Activated CD8-positive, alpha-beta memory T cell treated with anti-CD3 and anti-CD28 coated beads, Interleukin-2, amount 50 U/mL, for 1 hour (primary cell): ENCODE data around the gene SNX9.
"Not testable (repeated sequence)": the region's sequence is repeated elsewhere in the genome, so short reads cannot be mapped to it uniquely, and the experiment has no call there.

Experiments used
- DNase-seq: peaks from one replicate; pipeline ENCODE4 v3.0.0-alpha.2; 2020; ENCODE audit errors: extremely low read depth

The SNX9 gene

DNA sequence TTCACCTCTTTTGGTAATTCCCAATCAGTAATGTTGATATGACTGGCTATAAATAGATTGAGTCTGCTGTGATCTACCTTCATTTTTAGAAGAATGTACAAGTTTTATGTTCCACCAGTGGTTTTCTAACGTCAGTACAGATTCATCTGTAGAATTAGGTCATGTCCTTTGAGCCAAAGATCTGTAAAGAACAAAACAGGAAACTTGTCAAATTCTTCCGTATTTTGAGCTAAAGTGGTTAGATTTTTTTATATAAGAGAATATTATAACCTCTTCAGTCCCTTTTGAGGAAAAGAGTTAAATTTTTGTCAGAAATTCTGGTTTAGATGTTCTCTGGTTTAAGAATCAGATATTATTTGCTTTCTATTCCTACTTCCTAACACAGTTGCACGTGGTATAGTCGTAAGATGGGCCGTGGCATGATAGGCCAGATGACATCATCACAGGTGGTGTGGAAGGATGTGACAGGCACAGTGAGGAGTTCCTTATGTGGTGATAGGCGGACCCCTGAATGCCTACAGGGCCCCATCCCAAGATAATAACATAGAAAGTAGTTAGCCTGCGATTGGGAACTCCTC is 62.3 kb downstream of the SNX9 start:
- DNase-seq, result peak; percentile 51

GRCh38 chr6:157885876-157886275 is 62.8 kb downstream of the SNX9 start:
- no peak for DNase-seq

DNA sequence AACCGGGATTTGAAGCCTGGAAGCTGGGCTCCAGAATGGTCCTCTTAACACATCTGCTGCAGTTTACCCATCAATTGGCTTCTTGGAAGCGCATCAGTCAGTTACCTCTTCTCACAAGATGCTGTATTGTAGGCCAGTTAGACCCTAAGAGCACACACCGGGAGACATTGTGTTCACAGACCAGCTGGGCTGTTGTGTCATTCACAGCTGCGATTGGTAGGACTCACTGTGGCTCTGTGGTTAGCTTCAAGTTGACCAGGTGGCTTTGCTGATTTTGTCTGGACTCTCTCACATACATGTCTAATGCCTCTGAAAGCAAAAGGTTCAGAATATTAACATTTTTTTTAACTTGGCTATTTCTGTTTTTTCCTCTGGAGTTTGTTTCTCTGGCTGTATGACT is 64.8 kb downstream of the SNX9 start:
- DNase-seq, result no peak

DNA sequence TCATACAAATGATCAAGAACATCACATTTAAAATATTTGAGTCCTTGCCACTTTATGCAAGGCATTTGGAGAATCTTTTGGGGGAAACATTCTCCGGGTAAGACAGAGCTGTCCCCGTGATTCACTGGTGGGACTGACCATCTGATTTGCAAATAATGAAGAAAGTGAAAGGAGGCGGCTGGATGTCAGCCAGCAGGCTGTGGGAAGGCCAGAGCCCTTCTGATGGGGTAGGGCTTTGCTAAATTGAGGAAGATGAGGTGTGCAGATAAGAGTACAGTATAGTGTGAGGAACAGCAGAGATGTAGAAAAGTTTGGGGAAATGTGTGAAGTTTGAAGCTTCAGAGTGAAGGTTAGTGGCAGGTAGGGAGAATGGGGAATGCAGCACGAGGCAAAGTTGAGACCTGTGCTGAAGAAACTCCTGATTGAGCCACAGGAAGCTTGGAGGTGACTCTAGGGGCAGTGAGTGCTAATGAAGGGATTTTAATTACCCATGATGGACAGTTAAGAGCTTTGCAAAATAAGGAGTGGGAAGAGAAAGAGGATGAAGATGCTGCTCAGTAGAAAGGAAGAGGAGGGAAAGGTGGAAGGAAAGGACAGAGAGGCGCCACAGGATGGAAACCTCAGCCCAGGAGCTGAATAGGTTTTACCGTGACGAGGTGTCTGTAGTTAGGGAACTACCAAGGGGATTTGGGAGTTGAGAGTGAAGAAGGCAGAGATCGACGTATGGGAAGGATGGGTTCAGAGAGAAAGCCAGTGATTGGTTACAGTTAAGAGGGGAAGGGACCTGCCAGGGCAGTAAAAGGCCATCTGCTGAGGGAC is 68.7 kb downstream of the SNX9 start:
- DNase-seq, result no peak

DNA sequence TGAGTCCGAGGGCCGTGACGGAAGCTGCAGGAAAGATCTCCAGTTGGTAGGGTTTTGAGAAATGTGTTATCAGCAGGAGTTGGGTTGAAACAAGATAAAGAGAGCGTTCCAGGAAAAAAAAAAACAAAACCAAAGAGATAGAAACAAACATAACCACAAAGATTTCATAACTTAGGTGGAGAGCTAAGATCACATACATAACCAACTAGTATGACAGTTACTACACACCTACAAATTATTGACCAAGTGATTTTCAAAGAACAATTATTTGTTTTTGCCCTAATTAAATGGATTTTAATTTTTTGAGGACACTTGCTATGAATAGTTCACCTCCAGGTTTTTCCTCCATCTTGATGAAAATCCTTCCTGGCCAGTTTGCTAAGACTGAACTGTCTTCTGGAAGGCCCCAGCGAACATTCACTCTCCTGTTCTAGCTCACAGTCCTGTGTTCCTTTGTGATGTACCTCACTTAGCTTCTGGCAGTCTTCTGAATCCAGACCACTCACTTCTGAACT is 69.4 kb downstream of the SNX9 start:
- DNase-seq, result no peak

- DNase-seq, result no peak
Observed at GRCh38 chr6:157893238-157893637, 70.2 kb downstream of the SNX9 start.

GRCh38 chr6:157895585-157895984 is 72.5 kb downstream of the SNX9 start:
- DNase-seq, result no peak

DNA sequence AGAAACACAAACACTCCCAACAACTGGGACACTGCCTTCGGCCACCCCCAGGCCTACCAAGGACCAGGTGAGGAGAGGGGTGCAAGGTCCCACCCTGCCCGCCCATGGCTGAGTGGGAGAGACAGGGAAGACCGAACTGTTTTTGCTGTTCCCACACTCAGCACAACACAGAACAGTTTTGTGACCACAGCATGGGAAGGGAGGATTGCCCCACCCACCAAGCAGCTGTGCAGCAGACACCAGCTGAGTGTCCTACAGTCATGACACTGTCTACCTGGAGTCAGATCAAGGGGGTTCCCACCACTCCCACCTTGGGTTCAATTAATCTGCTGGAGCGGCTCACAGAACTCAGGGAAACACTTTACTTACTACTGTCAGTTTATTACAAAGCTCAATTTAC is 73.9 kb downstream of the SNX9 start:
- DNase-seq, result no peak

DNA sequence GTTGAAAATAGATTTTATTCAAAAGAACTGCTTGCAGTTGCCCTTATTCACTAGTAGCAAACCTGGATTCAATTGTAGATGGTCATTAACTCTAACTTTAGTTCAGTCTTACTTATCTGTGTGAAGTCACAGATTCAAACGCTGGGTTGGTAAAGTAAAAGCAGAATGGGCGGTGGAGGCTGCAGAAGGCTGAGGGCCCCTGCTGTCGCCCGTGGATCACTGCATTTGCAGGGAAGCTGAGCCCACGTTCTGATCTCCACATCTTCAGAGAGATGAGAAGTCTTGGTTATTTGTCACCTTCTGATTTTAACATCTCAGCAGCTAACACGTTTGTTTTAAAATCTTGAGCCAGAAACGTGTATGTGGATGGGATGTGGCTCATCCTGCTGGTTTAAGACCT is 75.1 kb downstream of the SNX9 start:
- DNase-seq, result no peak

DNA sequence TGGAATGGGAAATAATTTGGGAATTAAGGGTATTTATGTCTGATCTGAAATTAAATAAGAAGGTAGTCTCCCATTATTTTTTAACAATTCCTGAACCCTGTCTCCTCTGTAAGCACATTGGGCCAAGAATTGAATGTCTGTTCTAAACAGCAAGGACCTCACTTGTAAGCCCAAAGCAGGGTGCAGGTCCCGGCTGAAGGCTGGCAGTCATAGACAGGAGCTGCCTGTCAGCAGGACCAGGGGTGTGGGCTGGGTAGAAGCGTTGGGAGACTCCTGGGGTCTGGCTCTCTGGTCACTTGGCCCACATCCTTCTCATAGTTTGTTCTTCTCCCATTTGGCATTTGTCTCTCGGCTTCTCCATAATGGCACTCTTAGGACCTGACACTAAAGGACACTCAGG is 75.6 kb downstream of the SNX9 start:
- DNase-seq, result no peak

- not testable (repeated sequence) for DNase-seq
Observed at GRCh38 chr6:157900262-157900661, 77.2 kb downstream of the SNX9 start.

- not testable (repeated sequence) for DNase-seq
Observed at GRCh38 chr6:157900751-157901150, 77.7 kb downstream of the SNX9 start.

DNA sequence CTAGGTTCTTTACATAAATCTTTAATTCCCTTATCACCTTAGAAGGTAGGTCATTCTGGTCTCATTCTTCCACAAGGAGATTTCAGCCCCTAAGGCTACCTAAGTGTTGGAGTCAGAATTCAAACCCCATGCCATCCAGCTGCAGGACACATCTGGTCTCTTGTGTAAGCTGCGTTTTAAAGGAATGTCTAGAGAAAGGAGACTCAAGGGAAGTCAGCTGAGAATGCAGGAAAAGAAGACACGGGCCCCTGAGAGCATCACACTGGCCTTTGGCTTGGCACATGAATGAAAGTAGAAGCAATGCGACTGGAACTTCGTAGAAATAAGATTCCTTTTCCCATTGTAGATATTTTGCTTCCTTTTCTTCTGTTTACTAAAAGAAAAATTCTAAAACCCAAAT is 82.0 kb downstream of the SNX9 start:
- no peak for DNase-seq

DNA sequence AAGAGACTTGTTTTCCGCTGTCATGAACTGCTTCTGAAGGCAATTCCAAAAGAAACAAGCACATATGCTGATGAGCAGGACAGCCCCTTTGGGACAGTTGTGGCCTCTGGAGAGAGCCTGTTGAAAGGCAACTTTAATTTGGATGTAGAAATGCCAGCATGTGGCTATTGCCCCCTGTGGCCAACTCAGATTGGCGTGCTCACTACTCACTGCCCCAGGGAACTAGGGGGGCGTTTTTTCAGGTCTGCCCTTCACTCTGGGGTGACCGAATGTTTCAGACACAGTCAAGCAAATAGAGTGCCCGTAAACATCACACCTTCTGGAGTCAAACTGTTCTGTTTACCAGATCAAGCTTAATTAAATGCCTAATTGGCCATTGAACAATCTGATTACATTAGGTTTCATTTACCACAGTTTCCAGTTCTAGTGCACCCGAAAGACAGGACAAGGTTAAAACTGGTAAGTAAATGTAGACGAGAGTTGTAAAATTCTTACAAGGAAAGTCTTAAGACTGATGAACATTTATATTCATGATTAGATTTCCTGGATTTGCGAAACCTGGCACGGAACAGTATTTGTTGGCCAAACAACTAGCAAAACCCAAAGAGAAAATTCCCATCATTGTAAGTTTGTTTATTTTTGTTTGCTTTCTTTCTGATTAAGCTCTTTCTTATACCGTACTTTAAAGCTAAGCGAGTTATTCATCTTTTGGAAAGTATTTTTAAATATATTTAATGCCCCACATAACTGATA is 82.7 kb downstream of the SNX9 start:
- no peak for DNase-seq

GRCh38 chr6:157906537-157907061 is 83.6 kb downstream of the SNX9 start:
- no peak for DNase-seq

DNA sequence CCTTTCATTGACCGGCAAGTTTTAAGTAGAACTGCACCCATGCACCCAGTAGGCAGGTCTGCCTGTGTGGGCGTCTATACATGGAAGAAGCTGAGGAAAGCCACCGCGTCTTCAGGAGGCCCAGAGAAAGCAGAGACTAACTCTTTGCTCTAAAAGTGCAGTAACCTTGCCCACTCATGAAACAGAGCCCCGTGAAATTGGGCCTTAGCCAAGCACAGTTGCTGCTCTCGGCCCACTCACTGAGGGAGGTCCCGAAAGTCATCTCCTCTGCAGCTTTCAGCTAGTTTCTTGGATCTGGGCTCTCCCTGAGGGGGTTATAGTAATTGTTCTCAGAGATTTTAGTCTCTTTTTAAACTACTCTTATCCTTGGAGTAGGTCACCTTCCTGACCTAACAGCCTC is 84.6 kb downstream of the SNX9 start:
- DNase-seq, result no peak

GRCh38 chr6:157908369-157909281 is 85.6 kb downstream of the SNX9 start:
- DNase-seq, result no peak

DNA sequence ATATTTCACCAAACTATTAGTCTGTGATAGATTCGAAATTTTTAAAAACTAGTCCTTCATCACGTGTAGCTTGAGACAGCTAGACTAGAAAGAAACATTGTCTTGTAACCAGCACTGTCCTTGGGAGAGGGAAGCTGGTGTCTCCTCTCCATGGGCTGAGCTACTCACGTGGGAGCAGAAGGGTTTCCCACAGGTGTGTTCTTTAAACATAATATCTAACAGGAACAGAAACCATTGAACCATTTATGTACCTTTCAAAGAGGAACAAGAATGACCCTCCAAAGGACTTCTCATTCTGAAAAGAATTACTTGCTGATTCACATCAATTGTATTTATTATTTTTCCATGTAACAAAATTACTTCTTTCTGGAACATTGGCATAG is 86.2 kb downstream of the SNX9 start:
- DNase-seq, result no peak

DNA sequence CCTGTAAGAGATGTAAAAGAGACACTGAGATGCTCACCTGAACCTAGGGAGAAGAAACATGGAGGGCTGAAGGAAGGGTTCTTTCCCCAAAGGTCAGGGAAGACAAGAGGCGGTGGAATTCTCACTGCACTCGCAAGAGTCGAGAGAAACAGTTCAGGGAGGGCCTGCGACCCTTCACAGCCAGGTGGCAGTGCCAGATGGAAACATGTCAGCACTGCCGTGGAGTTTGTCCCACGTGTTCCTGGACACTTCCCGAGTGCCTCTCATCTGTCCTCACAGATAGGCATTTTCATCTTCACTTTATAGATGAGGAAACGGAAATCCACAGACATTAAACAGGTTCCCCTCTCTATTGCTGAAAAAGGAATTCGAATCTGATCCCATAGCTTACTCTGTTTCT is 88.2 kb downstream of the SNX9 start:
- no peak for DNase-seq

GRCh38 chr6:157911786-157912185 is 88.7 kb downstream of the SNX9 start:
- no peak for DNase-seq

DNA sequence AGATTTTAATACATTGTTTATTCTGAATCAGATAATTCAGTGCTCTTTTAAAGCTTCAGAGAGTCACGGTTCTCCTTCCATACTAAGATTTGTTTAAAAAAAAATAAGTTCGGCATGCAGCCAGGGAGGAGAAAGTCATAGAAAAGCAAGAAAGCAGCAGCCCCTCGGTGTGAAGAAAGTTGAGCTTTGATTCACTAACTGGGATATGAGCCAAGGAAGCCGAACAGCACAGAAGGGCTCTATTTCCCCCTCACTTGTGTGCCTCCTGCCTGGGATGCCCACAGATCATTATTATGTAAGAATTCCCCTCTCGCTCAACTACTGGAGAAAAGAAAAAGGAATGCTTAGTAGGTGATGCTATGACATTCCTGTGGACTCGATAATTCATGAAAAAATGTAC is 89.3 kb downstream of the SNX9 start:
- no peak for DNase-seq
